Umbilical cord (tissue), 2 donors: ENCODE data around the gene HLA-E. TPM values are rescaled to one million over a fixed set of nuclear protein-coding genes. Genes with fewer than 3 reads are reported as not detected.
"Not testable (repeated sequence)": the region's sequence is repeated elsewhere in the genome, so short reads cannot be mapped to it uniquely, and the experiment has no call there.

Source experiments
- DNase-seq: peaks from one replicate; pipeline ENCODE4 v3.0.0-alpha.2; 2015; ENCODE audit warnings: low spot score
- total RNA-seq: library from RNA; depleted of rRNA; stranded (reverse); fragments of >200 nt; gene quantifications from one replicate; pipeline ENCODE4 v1.2.3, GENCODE V29; 2014; ENCODE audit warnings: low replicate concordance; ENCODE audit not compliant: insufficient read depth

The HLA-E gene
- total RNA-seq, 1 donor from 2014 or later: 186 TPM

DNA sequence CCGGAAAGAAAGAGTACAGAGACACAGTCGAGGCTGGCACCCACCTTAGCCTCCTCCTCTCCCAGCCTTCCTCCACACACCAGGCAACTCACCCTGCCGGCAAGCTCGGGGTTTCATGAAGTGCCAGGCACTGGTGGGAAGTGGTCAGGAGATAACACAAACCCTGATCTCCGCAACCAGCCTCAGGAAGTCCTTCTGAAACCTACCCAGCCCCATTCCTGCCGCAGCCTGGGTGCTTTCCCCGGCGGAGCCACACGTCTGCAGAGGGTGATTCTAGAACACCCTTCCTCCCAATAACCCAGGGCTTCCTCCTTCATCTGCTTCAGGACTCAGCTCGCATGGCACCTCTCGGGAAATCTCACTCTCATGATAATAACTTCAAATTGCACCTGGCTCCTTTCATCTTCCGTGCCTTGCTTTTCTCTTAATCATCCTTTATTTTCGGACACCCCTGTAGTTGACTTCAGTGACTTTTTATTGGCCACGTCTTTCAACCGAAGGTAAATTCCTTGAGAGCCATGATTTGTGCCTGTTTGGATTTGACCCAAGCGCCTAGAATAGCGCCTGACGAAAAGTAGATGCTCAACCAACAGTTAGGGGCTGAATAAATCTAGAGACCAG, 8.7 kb upstream of the HLA-E start:
- DNase-seq: no peak

DNA sequence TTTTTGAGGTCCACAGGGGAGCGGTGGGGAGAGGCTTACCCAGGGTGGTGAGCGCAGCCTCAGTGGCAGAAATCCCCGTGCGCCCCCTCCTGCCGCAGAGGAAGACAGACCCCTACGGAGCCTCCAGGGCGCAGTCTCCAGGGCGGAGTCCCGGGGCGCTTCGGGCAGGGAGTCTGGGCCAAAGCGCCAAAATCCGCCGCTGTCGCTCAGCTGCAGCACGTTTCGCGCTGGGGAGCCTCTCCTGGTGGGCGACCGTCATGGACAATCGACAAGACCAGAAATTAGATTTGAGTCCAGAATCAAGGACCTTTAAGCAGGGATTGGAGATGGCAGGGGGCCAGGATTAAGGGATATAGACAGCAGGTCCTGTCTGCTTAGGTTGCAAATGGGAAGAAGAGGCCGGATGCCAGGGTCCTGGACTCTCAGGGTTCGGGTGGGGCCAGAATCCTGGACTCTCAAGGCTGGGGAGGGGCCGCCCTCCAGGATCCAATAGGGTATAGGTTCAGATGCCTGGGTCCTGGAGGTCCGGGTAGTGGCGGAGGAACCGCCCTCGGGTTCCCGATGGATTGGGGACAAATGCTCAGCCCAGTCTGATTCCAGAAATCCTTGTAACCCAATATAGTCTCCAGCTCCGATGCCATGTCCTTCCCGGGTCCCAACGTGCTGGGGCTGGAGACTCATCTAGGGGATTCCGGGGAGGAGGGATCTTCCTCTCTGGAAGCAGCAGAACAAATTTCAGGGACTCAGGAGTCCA, 7.9 kb upstream of the HLA-E start:
- no peak for DNase-seq

DNA sequence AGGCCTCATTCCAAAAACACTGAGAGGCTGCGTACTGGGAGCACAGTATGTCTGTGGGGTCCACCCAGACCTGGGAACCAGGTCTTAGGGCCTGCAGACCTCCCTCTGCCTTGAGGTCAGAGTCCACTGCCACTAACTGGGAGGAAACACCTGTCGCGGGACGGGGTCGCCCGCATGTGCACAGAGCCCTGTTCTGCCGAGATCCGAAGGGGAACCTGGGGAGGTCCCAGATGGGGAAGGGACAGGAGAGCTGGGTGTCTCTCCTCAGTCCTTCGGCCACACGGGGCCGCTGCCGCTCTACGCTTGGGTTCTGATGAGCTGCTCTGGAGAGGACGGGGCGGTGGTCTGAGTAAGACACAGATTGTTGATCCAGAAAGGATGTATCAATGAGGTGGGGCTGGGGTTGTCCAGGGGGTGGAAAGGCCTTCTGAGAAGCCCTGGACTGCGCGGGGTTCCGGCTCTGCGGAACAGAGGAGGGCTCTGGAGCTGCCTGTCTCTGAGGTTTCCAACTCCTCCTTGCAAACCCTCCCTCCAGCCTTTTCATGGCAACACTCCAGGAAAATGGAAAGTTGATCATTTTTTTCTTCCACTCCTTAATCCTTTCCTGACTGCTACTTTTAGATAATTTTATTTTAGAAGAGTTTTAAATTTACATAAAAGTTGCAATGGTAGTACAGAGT, 7.2 kb upstream of the HLA-E start:
- DNase-seq: peak; percentile 81

DNA sequence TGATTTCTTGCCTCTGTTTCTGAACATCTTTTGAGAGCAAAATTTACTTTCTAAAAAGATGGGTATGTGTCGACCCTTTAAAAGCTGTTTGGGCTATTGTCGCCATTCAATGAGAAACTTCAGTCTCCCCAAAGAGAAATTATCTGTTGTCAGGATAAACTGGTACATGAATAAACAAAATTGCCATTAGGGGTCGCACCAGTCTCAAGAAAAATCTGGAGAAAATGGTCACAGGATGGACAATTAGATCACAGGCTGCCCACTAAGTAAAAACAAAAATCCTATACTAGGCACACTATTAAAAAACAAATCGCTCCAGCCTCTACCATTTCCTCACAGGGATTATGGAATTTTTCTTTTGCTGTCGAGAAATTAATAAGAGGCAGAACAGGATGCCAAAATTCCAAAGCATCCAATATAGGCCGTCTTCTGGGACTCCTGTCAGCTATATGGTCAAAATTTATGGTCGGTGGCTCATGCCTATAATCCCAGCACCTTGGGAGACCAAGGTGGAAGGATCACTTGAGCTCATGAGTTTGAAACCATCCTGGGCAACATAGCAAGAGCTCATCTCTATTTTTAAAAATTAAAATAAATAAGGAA, 5.5 kb upstream of the HLA-E start:
- peak; percentile 75 for DNase-seq

DNA sequence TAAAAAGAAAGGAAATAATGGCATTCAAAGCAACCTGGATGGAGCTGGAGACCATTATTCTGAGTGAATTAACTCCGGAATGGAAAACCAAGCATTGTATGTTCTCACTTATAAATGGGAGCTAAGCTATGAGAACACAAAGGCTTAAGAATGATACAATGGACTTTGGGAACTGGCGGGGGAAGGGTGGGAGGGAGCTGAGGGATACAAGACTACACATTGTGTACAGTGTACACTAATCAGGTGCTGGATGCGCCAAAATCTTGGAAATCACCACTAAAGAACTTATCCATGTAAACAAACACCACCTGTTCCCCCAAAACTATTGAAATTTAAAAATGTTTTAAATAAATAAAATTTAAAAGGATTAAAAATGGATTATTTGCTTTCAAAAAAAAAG, 4.1 kb upstream of the HLA-E start:
- no peak for DNase-seq

DNA sequence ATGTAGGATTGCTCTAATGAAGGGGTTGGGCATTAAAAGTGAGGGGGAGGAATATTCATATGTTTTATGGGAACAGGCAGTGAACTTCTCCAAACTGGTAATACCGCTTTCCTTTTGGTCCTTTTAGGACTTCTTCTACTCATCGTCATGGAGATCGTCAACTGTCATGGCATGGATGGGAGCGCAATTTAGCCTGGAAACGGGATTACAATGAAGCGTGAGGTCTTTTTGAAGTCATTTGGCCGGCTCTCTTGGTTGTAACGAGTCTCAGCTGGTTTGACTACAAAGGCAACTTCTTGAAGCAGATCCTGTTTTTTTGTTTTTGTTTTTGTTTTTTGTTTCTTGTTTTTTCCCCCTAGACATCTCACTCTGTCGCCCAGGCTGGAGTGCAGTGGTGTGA, 1.4 kb upstream of the HLA-E start:
- no peak for DNase-seq

DNA sequence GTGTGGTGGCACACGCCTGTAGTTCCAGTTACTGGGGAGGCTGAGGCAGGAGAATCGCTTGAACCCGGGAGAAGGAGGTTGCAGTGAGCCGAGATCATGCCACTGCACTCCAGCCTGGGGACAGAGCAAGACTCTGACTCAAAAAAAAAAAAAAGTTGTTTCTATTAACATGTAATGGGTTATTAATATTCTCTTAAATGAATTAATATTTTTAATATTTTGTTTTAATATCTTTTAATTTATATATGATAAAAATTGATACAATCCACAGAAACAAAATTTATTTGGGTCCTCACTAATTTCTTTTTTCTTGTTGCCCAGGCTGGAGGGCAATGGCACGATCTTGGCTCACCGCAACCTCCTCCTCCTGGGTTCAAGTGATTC, 620 bp upstream of the HLA-E start:
- DNase-seq: not testable (repeated sequence)

DNA sequence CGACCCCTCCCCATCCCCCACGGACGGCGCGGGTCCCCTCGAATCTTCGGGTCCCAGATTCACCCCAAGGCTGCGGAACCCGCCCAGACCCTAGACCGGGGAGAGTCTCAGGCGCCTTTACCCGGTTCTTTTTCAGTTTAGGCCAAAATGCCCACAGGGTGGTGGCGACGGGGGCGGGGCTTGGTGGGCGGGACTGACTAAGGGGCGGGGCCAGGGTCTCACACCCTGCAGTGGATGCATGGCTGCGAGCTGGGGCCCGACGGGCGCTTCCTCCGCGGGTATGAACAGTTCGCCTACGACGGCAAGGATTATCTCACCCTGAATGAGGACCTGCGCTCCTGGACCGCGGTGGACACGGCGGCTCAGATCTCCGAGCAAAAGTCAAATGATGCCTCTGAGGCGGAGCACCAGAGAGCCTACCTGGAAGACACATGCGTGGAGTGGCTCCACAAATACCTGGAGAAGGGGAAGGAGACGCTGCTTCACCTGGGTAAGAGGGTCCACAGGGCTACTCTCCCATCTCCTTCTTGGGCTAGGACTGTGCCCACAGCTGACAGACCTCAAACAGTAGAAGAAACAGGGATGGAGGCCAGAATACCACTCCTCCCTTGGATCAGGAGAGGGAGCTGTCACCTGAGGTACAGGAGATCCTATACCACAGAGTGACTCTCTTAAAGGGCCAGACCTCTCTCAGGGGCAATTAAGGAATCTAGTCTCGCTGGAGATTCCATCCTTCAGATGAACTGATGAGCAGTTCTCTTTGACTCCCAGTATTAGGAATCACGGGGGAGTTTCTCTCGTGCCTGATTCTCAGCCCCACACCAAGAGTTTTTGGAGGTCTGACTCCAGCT, 942 bp downstream of the HLA-E start:
- DNase-seq: peak; percentile 59

DNA sequence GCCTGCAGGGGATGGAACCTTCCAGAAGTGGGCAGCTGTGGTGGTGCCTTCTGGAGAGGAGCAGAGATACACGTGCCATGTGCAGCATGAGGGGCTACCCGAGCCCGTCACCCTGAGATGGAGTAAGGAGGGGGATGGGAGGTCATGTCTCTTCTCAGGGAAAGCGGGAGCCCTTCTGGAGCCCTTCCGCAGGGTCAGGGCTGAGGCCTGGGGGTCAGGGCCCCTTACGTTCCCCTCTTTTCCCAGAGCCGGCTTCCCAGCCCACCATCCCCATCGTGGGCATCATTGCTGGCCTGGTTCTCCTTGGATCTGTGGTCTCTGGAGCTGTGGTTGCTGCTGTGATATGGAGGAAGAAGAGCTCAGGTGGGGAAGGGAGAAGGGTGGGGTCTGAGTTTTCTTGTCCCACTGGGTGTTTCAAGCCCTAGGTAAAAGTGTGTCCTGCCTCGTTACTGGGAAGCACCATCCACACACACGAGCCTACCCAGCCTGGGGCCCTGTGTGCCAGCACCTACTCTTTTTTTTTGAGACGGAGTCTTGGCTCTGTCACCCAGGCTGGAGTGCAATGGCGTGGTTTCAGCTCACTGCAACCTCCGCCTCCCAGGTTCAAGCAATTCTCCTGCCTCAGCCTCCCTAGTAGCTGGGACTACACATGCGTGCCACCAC, 2.1 kb downstream of the HLA-E start:
- DNase-seq: not testable (repeated sequence)

DNA sequence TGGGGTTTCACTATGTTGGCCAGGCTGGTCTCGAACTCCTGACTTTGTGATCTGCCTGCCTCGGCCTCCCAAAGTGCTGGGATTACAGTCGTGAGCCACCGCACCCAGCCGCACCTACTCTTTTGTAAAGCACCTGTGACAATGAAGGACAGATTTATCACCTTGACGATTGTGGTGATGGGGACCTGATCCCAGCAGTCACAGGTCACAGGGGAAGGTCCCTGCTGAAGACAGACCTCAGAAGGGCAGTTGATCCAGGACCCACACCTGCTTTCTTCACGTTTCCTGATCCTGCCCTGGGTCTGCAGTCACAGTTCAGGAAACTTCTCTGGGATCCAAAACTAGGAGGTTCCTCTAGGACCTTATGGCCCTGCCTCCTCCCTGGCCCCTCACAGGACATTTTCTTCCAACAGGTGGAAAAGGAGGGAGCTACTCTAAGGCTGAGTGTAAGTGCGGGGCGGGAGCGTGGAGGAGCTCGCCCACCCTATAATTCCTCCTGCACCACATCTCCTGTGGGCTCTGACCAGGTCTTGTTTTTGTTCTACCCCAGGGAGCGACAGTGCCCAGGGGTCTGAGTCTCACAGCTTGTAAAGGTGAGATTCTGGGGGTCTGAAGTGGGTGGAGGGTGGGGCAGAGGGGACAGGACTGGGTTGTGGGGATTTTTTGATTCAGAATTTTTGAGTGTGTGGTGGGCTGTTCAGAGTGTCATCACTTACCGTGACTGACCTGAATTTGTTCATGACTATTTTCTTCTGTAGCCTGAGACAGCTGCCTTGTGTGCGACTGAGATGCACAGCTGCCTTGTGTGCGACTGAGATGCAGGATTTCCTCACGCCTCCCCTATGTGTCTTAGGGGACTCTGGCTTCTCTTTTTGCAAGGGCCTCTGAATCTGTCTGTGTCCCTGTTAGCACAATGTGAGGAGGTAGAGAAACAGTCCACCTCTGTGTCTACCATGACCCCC, 3.0 kb downstream of the HLA-E start:
- DNase-seq: no peak

DNA sequence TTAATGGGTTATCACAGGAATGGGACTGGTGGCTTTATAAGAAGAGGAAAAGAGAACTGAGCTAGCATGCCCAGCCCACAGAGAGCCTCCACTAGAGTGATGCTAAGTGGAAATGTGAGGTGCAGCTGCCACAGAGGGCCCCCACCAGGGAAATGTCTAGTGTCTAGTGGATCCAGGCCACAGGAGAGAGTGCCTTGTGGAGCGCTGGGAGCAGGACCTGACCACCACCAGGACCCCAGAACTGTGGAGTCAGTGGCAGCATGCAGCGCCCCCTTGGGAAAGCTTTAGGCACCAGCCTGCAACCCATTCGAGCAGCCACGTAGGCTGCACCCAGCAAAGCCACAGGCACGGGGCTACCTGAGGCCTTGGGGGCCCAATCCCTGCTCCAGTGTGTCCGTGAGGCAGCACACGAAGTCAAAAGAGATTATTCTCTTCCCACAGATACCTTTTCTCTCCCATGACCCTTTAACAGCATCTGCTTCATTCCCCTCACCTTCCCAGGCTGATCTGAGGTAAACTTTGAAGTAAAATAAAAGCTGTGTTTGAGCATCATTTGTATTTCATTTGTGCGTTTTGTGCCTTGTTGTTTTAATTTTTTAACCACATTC, 4.4 kb downstream of the HLA-E start:
- DNase-seq: no peak

DNA sequence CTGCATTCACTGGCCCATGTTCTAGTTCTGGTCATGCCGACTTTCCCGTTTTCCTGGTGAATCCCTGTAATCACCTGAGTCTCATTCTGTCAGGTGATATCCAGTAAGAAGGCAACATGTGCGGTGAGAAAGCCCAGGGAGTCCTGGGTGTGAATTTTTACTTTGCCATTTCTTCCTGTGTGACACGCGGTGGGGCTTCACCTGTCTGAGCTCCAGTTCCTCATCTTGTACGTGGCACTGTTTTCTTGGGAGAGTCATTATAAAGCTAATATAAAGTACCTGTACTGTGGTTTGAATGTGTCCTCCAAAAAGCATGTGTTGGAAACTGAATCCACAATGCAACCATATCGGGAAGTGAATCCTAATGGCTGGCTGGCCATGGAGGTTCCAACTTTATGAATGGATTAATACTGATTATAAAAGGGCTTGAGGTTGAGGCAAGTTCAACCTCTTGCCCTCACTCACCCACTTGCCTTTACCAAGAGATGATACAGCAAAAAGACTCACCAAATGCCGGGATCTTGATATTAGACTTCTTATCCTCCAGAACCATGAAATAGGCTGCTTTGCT, 5.1 kb downstream of the HLA-E start:
- no peak for DNase-seq

DNA sequence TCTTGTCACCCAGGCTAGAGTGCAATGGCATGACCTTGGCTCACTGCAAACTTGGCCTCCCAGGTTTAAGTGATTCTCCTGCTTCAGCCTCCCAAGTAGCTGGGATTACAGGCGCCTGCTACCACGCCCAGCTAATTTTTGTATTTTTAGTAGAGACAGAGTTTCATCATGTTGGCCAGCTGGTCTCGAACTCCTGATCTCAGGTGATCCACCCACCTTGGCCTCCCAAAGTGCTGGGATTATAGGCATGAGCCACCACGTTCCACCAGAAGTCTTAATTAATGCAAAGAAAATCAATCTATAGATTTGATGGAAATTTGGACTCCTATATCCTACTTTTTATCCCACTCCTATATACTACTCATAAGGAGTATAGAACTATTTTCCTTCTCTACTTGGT, 5.8 kb downstream of the HLA-E start:
- not testable (repeated sequence) for DNase-seq

DNA sequence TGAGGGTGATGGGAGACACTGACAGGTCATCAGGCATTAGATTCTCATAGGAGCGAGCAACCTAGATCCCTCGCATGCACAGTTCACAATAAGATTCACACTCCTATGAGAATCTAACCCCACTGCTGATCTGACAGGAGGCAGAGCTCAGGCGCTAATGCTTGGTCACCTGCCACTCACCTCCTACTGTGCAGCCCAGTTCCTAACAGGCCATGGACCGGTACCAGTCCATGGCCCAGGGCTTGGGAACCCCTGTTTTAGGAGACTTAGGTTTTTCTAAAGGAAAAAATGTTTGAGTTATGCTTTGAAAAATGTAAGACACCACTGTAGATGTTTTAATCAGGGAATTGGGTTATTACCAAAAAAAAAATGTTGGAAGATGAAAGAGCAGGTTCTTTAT, 6.7 kb downstream of the HLA-E start:
- no peak for DNase-seq

DNA sequence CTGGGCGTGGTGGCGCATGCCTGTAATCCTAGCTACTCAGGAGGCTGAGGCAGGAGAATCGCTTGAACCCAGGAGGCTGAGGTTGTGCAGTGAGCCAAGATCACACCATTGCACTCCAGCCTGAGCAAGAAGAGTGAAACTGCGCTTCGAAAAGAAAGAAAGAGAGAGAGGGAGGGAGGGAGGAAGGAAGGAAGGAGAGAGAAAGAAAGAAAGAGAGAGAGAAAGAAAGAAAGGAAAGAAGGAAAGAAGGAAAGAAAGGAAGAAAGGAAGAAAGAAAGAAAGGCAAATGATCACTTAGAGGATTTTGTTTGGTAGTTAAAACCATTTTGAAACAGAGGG, 7.9 kb downstream of the HLA-E start:
- not testable (repeated sequence) for DNase-seq

DNA sequence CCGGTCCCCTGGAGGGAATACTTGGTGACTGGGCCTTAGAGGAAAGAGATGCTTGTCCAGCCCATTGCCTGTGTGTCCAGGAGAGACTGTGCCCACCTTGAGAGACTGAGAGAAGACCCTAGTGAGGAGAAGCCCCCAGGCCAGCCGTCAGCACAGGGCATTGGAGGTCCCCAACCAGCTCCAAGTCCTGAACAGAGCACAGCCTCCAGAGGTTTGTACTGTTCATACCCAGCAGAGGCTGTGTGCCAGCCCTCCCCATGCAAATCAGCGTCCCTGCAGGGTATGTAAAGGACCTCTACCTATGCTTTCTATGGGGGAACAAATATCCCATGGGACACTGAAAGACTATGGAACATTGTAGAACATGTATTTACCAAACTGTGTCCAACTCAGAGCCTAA, 8.4 kb downstream of the HLA-E start:
- DNase-seq: no peak

DNA sequence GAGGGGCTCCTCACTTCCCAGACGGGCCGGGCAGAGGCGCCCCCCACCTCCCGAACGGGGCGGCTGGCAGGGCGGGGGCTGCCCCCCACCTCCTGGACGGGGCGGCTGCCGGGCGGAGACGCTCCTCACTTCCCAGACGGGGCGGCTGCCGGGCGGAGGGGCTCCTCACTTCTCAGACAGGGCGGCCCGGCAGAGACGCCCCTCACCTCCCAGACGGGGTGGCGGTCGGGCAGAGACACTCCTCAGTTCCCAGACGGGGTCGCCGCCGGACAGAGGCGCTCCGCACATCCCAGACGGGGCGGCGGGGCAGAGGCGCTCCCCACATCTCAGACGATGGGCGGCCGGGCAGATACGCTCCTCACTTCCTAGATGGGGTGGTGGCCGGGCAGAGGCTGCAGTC, 9.4 kb downstream of the HLA-E start:
- not testable (repeated sequence) for DNase-seq

DNA sequence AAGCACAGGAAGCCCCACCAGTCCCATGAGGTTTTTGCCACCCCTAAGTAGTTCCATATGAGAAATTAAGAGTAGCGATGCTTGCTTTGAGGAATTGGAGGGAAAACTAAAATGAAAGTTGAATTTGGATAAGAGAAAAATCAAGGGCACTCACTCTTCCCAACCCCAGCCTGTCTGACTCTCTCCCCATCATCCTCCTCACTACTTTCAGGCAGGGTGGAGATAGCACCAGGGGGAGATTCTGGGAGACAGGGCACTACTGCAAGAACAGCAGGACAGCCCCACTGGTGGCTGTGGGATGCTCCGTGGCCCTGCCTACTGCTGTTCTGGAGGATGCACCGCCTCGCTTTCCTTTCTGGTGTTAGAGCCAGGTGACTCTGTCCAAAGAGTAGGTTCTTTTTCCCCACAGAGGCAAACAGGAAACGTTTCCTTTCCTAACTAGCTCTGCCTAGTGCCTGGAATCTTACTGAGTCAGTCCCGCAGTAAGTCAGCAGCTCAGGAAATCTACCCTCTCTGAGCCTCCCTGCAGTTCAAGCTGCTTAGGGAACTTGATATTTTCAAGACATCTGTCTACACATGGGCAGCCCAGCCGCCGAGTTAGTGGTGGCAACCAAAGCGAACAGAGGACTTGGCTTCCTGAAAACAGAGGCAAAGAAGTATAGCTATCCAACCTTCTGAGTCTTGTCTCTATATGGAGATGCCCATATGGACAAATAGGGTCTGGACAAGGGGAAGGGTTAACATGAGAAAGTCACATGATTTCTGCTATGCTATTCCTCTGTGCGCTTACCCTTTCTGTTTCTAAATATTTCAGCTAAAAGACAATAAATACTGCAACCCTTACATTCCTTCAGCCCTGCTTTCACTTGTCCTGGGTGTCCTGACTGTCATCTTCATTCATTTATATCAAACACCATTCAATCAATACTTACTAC, 11.4 kb downstream of the HLA-E start:
- no peak for DNase-seq
